Trophoblast cell (in vitro differentiated cells and primary cell): ENCODE measurements around the gene P2RX6.

Experiments used
- DNase-seq, 2 donors: peaks; one replicate each; pipeline ENCODE4 v3.0.0-alpha.2; 2016
- H2AFZ ChIP-seq: 2 replicates; pipeline ENCODE4 v1.6.1; 2013; ENCODE audit warnings: low read length, moderate library complexity, mild to moderate bottlenecking; ENCODE audit not compliant: insufficient read depth, poor library complexity
- H2AK5ac ChIP-seq: 2 replicates; pipeline ENCODE4 v1.6.1; 2013; ENCODE audit warnings: mild to moderate bottlenecking, low read length
- H2BK120ac ChIP-seq: 2 replicates; pipeline ENCODE4 v1.6.1; 2013; ENCODE audit warnings: low read length, mild to moderate bottlenecking, moderate library complexity; ENCODE audit not compliant: insufficient read depth, poor library complexity
- H2BK12ac ChIP-seq: 2 replicates; pipeline ENCODE4 v1.6.1; 2013; ENCODE audit warnings: mild to moderate bottlenecking, low read length, moderate library complexity
- H2BK5ac ChIP-seq: 2 replicates; pipeline ENCODE4 v1.6.1; 2013; ENCODE audit warnings: low read length, low read depth, moderate library complexity, mild to moderate bottlenecking; ENCODE audit not compliant: poor library complexity
- H3K14ac ChIP-seq: 2 replicates; pipeline ENCODE4 v1.6.1; 2013; ENCODE audit warnings: mild to moderate bottlenecking, low read length
- H3K18ac ChIP-seq: 2 replicates; pipeline ENCODE4 v1.6.1; 2013; ENCODE audit warnings: mild to moderate bottlenecking, low read length
- H3K23ac ChIP-seq: 2 replicates; pipeline ENCODE4 v1.6.1; 2013; ENCODE audit warnings: low read length
- H3K27ac ChIP-seq: 2 replicates; pipeline ENCODE4 v1.5.1; 2013; ENCODE audit warnings: low read depth, mild to moderate bottlenecking, inconsistent platforms, low read length, moderate library complexity
- H3K27me3 ChIP-seq: 2 replicates; pipeline ENCODE4 v1.6.1; 2013; ENCODE audit warnings: inconsistent platforms, mild to moderate bottlenecking, low read length, moderate library complexity; ENCODE audit not compliant: insufficient read depth
- H3K36me3 ChIP-seq, 2 experiments: 1 replicate in 1 of 2; 2 replicates in 1 of 2; pipeline ENCODE4 v1.6.1; 2013; ENCODE audit warnings: low read length in 2 of 2, mild to moderate bottlenecking in 2 of 2, moderate library complexity in 1 of 2; ENCODE audit not compliant: insufficient read depth in 2 of 2, control insufficient read depth in 1 of 2
- H3K4ac ChIP-seq: 2 replicates; pipeline ENCODE4 v1.6.1; 2013; ENCODE audit warnings: low read depth, mild to moderate bottlenecking, low read length, moderate library complexity
- H3K4me1 ChIP-seq, 2 experiments: 1 replicate in 1 of 2; 2 replicates in 1 of 2; pipeline ENCODE4 v1.6.1; 2013; ENCODE audit warnings: low read length in 2 of 2, mild to moderate bottlenecking in 2 of 2, moderate library complexity in 1 of 2; ENCODE audit not compliant: insufficient read depth in 2 of 2, control insufficient read depth in 1 of 2
- H3K4me2 ChIP-seq: 2 replicates; pipeline ENCODE4 v1.6.1; 2013; ENCODE audit warnings: inconsistent platforms, mild to moderate bottlenecking, low read length, moderate library complexity
- H3K4me3 ChIP-seq: 2 replicates; pipeline ENCODE4 v1.5.1; 2013; ENCODE audit warnings: mild to moderate bottlenecking, low read depth, low read length, inconsistent platforms
- H3K79me1 ChIP-seq: one replicate; pipeline ENCODE4 v1.6.1; 2013; ENCODE audit warnings: low read length
- H3K79me2 ChIP-seq: 2 replicates; pipeline ENCODE4 v1.6.1; 2013; ENCODE audit warnings: low read length, mild to moderate bottlenecking; ENCODE audit not compliant: control insufficient read depth, insufficient read depth, poor library complexity
- H3K9ac ChIP-seq: 2 replicates; pipeline ENCODE4 v1.6.1; 2013; ENCODE audit warnings: mild to moderate bottlenecking, low read length
- H3K9me3 ChIP-seq: 2 replicates; pipeline ENCODE4 v1.6.1; 2013; ENCODE audit warnings: low read depth, mild to moderate bottlenecking, control low read depth, inconsistent platforms, low read length; ENCODE audit not compliant: insufficient read depth
- H4K12ac ChIP-seq: 2 replicates; pipeline ENCODE4 v1.6.1; 2013; ENCODE audit warnings: low read depth, mild to moderate bottlenecking, low read length, moderate library complexity
- H4K8ac ChIP-seq: 2 replicates; pipeline ENCODE4 v1.6.1; 2013; ENCODE audit warnings: low read depth, mild to moderate bottlenecking, low read length, moderate library complexity
- H4K91ac ChIP-seq: one replicate; pipeline ENCODE4 v1.6.1; 2013; ENCODE audit warnings: low read depth, mild to moderate bottlenecking, low read length, moderate library complexity
- WGBS: extraction: QIAGEN DNeasy Blood & Tissue Kit; methylation state at CpG from one replicate; pipeline ENCODE4 v1.1.7; 2013; ENCODE audit warnings: missing lambda C conversion rate; ENCODE audit not compliant: insufficient read length, insufficient coverage; ENCODE audit errors: extremely low coverage; 5-methylcytosine and 5-hydroxymethylcytosine counted together

P2RX6 gene

GRCh38 chr22:21026783-21027692 lies 12.1 kb downstream of the P2RX6 start:
- Histone ChIP-seq H3K79me1 (peaks cover 1% of the 10 kb centered on the region), H4K8ac (no peak overlapping the region), H3K4ac (no peak overlapping the region), H3K36me3 (no peaks in the 10 kb centered on the region), H3K23ac (no peak overlapping the region), H4K12ac (no peak overlapping the region), H2BK5ac (no peak overlapping the region), H3K9ac (no peak overlapping the region), H2AFZ (no peak overlapping the region), H2AK5ac (no peak overlapping the region), H3K4me1 (peaks cover 19 to 27% of the 10 kb centered on the region in 2 experiments), H2BK12ac (no peak overlapping the region), H3K14ac (no peak overlapping the region), H4K91ac (no peak overlapping the region), H3K79me2 (peaks cover under 1% of the 10 kb centered on the region), H3K9me3 (no peaks in the 10 kb centered on the region), H3K27me3 (no peaks in the 10 kb centered on the region), H3K27ac (no peak overlapping the region), H2BK120ac (no peak overlapping the region), H3K18ac (no peak overlapping the region), H3K4me3 (no peak overlapping the region), H3K4me2 (no peak overlapping the region)
- WGBS: no CpG with 5 or more reads among the region's 14 CpGs
- peak in 1 of 2 donors; percentile 59 for DNase-seq

GRCh38 chr22:21028277-21029251 lies 13.6 kb downstream of the P2RX6 start:
- no peak overlapping the region for H2AK5ac ChIP-seq
- H3K27ac ChIP-seq: no peak overlapping the region
- no peak overlapping the region for H2BK120ac ChIP-seq
- no CpG with 5 or more reads among the region's 13 CpGs for WGBS
- H3K4ac ChIP-seq: no peak overlapping the region
- H4K8ac ChIP-seq: no peak overlapping the region
- no peak overlapping the region for H3K18ac ChIP-seq
- no peaks in the 10 kb centered on the region for H3K36me3 ChIP-seq
- no peak for DNase-seq
- H2BK12ac ChIP-seq: no peak overlapping the region
- no peak overlapping the region for H3K14ac ChIP-seq
- no peak overlapping the region for H3K23ac ChIP-seq
- H3K27me3 ChIP-seq: no peaks in the 10 kb centered on the region
- no peak overlapping the region for H2AFZ ChIP-seq
- no peak overlapping the region for H3K9ac ChIP-seq
- H3K4me3 ChIP-seq: no peak overlapping the region
- no peak overlapping the region for H4K12ac ChIP-seq
- H2BK5ac ChIP-seq: no peak overlapping the region
- H3K4me2 ChIP-seq: no peak overlapping the region
- no peak overlapping the region for H4K91ac ChIP-seq
- peaks cover 33 to 40% of the 10 kb centered on the region in 2 experiments for H3K4me1 ChIP-seq
- peaks cover 2% of the 10 kb centered on the region for H3K79me2 ChIP-seq
- no peaks in the 10 kb centered on the region for H3K9me3 ChIP-seq
- H3K79me1 ChIP-seq: peaks cover 15% of the 10 kb centered on the region

GRCh38 chr22:21029486-21030025 lies 14.6 kb downstream of the P2RX6 start:
- Histone ChIP-seq H3K79me1 (peaks cover 17% of the 10 kb centered on the region), H3K79me2 (peaks cover 2% of the 10 kb centered on the region), H3K9me3 (no peaks in the 10 kb centered on the region), H3K18ac (peak overlapping the region; percentile 40), H3K4ac (no peak overlapping the region), H3K9ac (no peak overlapping the region), H2BK12ac (no peak overlapping the region), H3K23ac (no peak overlapping the region), H3K27me3 (no peaks in the 10 kb centered on the region), H2AFZ (no peak overlapping the region), H3K4me1 (peaks cover 36 to 42% of the 10 kb centered on the region in 2 experiments), H3K27ac (no peak overlapping the region), H3K14ac (no peak overlapping the region), H2BK120ac (no peak overlapping the region), H3K36me3 (no peaks in the 10 kb centered on the region), H2BK5ac (no peak overlapping the region), H4K91ac (no peak overlapping the region), H2AK5ac (peak overlapping the region; percentile 19), H3K4me2 (no peak overlapping the region), H3K4me3 (no peak overlapping the region), H4K12ac (no peak overlapping the region), H4K8ac (no peak overlapping the region)
- DNase-seq: no peak
- no CpG with 5 or more reads among the region's 12 CpGs for WGBS

- H3K23ac ChIP-seq: no peak overlapping the region
- no peak overlapping the region for H3K4me3 ChIP-seq
- H3K9ac ChIP-seq: no peak overlapping the region
- H4K12ac ChIP-seq: no peak overlapping the region
- H2AK5ac ChIP-seq: peak overlapping the region; percentile 32
- no peaks in the 10 kb centered on the region for H3K27me3 ChIP-seq
- no peak overlapping the region for H2BK5ac ChIP-seq
- no peaks in the 10 kb centered on the region for H3K9me3 ChIP-seq
- H2AFZ ChIP-seq: no peak overlapping the region
- no peak overlapping the region for H3K4ac ChIP-seq
- no peak for DNase-seq
- no peak overlapping the region for H4K91ac ChIP-seq
- H3K79me1 ChIP-seq: peaks cover 17% of the 10 kb centered on the region
- no peak overlapping the region for H3K14ac ChIP-seq
- no peak overlapping the region for H3K4me2 ChIP-seq
- WGBS: no CpG with 5 or more reads among the region's 15 CpGs
- no peaks in the 10 kb centered on the region for H3K36me3 ChIP-seq
- peak overlapping the region; percentile 40 for H3K18ac ChIP-seq
- peaks cover 2% of the 10 kb centered on the region for H3K79me2 ChIP-seq
- peaks cover 36 to 42% of the 10 kb centered on the region in 2 experiments for H3K4me1 ChIP-seq
- H2BK120ac ChIP-seq: no peak overlapping the region
- no peak overlapping the region for H3K27ac ChIP-seq
- H4K8ac ChIP-seq: no peak overlapping the region
- H2BK12ac ChIP-seq: no peak overlapping the region
Measured at GRCh38 chr22:21030032-21030431, 15.1 kb downstream of the P2RX6 start.
